Kidney (tissue), 14 donors: ENCODE results near the gene SYNGAP1. TPM values are rescaled to one million over a fixed set of nuclear protein-coding genes. Genes with fewer than 3 reads are reported as not detected.

Experiments
- DNase-seq, 5 donors: peaks; one replicate each; pipeline ENCODE4 v3.0.0-alpha.2; 2013 to 2020
- FAIRE-seq: peaks from 2 replicates; lab custom pipeline; 2012; peaks lifted over from hg19 to GRCh38; lab: Jason Lieb, UNC
- H3K27ac ChIP-seq, 2 donors: one replicate each; pipeline ENCODE4 v1.7.0; 2013; ENCODE audit warnings: low read depth in 2 of 2, low read length in 2 of 2, inconsistent platforms in 1 of 2
- H3K27me3 ChIP-seq: one replicate; pipeline ENCODE4 v1.7.1; 2013; ENCODE audit warnings: low read length, inconsistent platforms; ENCODE audit not compliant: control insufficient read depth, insufficient read depth
- H3K36me3 ChIP-seq, 3 donors: one replicate each; pipeline versions ENCODE4 v1.7.0 to v1.7.1; 2013; ENCODE audit warnings: low read length in 3 of 3, control low read depth in 1 of 3, inconsistent platforms in 1 of 3; ENCODE audit not compliant: insufficient read depth in 3 of 3, control insufficient read depth in 2 of 3
- H3K4me1 ChIP-seq, 3 donors: one replicate each; pipeline versions ENCODE4 v1.7.0 to v1.7.1; 2013; ENCODE audit warnings: low read length in 3 of 3, inconsistent platforms in 1 of 3, low read depth in 1 of 3; ENCODE audit not compliant: control insufficient read depth in 2 of 3, insufficient read depth in 2 of 3
- H3K4me3 ChIP-seq, 3 donors: one replicate each; pipeline versions ENCODE4 v1.7.0 to v1.8.1; 2013; ENCODE audit warnings: low read length in 3 of 3, control low read depth in 1 of 3, inconsistent platforms in 1 of 3
- H3K9ac ChIP-seq, 3 donors: one replicate each; pipeline versions ENCODE4 v1.7.0 to v1.7.1; 2013; ENCODE audit warnings: low read length in 3 of 3, control low read depth in 1 of 3, inconsistent platforms in 1 of 3
- H3K9me3 ChIP-seq, 3 donors: one replicate each; pipeline versions ENCODE4 v1.7.0 to v1.7.1; 2013; ENCODE audit warnings: low read length in 3 of 3, control low read depth in 1 of 3, inconsistent platforms in 1 of 3; ENCODE audit not compliant: control insufficient read depth in 2 of 3, insufficient read depth in 1 of 3
- intact Hi-C: fragments of 100-400 bp; cut with DNase I; formaldehyde crosslinking; loops from one replicate; pipeline ENCODE4 v1.11.1; 2022
- polyA plus RNA-seq: library from polyadenylated mRNA; stranded (reverse); fragments of 350-450 nt; fragmentation: Illumina TruSeq; extraction: RNeasy Lipid Tissue Mini Kit (QIAGEN cat#74804); gene quantifications from one replicate; pipeline ENCODE4 v1.2.3, GENCODE V29; 2014; ENCODE audit warnings: low read depth, low replicate concordance; ENCODE audit not compliant: insufficient read depth
- total RNA-seq: library from RNA; stranded (reverse); fragmentation: NEBNext Ultra II Directional; extraction: Animal tissue kit (Norgen Biotek cat#: 25700); gene quantifications from one replicate; pipeline ENCODE4 v1.2.1, GENCODE V29; 2021
- TF ChIP-seq, protein P1 (sequence below): IDR thresholded peaks from 3 replicates; pipeline ENCODE4 v1.5.1; 2012; ENCODE audit warnings: mild to moderate bottlenecking, moderate library complexity, borderline replicate concordance; ENCODE audit not compliant: insufficient read depth; ENCODE audit errors: extremely low read depth
- donor health status: control.
- donor health status: control.
- donor health status: control.
- donor health status: control.
- donor health status: control.
- donor health status: DM: yes; HTN: yes; CAD: no.
- donor health status: Normal renal cell carcinoma (clear cell type).

The SYNGAP1 gene
- total and polyA plus RNA-seq, 2 donors from 2014 or later = 2.7 to 17.8 TPM

GRCh38 chr6:33380272-33380981 is 39.4 kb upstream of the SYNGAP1 start:
- TF ChIP-seq, protein P1, sequence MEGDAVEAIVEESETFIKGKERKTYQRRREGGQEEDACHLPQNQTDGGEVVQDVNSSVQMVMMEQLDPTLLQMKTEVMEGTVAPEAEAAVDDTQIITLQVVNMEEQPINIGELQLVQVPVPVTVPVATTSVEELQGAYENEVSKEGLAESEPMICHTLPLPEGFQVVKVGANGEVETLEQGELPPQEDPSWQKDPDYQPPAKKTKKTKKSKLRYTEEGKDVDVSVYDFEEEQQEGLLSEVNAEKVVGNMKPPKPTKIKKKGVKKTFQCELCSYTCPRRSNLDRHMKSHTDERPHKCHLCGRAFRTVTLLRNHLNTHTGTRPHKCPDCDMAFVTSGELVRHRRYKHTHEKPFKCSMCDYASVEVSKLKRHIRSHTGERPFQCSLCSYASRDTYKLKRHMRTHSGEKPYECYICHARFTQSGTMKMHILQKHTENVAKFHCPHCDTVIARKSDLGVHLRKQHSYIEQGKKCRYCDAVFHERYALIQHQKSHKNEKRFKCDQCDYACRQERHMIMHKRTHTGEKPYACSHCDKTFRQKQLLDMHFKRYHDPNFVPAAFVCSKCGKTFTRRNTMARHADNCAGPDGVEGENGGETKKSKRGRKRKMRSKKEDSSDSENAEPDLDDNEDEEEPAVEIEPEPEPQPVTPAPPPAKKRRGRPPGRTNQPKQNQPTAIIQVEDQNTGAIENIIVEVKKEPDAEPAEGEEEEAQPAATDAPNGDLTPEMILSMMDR = no peak
- no peak overlapping the region for H3K27ac ChIP-seq
- intact Hi-C loops = no loop called here

DNA sequence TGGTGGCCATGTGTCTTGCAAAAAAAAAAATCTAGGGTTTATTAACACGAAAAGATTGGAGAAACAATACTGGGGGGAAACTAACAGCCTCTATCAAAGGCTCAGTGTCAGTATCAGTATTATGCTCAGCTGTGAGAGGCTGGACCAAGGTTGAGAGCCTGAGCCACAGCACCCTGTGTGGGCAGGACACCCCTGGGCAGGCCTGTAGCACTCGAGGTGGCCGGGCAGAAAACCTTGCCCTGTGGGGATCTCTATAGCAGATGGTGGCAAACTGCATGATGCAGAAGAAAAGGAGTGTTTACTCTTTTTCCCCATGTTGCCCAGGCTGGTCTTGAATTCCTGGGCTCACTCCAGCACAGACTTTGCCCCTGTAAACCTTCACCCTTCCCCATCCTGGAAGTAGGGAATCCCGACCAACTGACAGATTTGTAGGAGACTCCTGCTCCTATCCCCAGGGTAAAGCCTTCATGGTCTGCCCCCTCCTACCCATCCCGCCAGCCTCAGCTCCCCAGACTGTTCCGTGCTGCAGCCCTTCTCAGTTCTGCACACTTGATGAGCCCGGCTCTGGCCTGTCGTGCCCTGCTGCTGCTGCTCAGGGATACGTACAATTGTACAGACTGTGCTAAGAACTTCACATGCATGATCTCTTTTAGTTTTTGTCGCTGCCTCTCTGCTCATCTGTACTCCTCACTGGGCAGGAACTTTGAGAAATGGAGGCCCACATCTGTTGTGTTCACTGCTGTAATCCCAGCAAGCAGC is 36.3 kb upstream of the SYNGAP1 start:
- TF ChIP-seq, protein P1 = no peak
- DNase-seq (no peak), FAIRE-seq (no peak)
- no peaks in the 10 kb centered on the region for H3K4me1 ChIP-seq
- intact Hi-C loops = no loop called here
- H3K36me3 ChIP-seq = no peaks in the 10 kb centered on the region
- no peak overlapping the region for H3K27ac ChIP-seq
- no peak overlapping the region for H3K4me3 ChIP-seq
- no peaks in the 10 kb centered on the region for H3K9me3 ChIP-seq
- no peaks in the 10 kb centered on the region for H3K27me3 ChIP-seq
- H3K9ac ChIP-seq = no peak overlapping the region

More at GRCh38 chr6:33380272-33380981, 39.4 kb upstream of the SYNGAP1 start:
- no peak for FAIRE-seq
- Histone ChIP-seq H3K9me3 (no peaks in the 10 kb centered on the region), H3K27me3 (no peaks in the 10 kb centered on the region), H3K4me1 (no peaks in the 10 kb centered on the region), H3K4me3 (no peak overlapping the region), H3K36me3 (no peaks in the 10 kb centered on the region), H3K9ac (no peak overlapping the region)
- DNase-seq = no peak

DNA sequence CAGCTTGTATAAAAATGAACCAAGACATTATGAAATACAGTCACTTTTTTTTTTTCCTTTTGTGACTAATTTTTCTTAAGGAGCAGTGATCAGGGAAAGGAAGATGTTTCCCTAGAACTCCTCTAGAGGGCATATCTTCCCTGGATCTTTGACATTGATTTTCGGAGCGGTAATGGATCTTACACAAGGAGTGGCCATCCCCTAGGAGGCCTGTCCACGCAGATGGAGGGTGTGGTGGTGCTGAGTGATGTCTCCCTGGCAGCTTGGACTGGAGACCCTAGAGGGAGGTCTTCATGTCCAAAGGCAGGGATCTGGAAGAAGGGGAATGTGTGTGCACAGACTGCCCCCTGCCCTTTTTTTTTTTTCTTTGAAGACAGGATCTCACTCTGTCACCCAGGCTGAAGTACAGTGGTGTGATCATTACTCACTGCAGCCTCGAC is 35.3 kb upstream of the SYNGAP1 start:
- no peaks in the 10 kb centered on the region for H3K27me3 ChIP-seq
- DNase-seq (no peak), FAIRE-seq (no peak)
- H3K27ac ChIP-seq = no peak overlapping the region
- intact Hi-C loops = no loop called here
- no peaks in the 10 kb centered on the region for H3K36me3 ChIP-seq
- no peak overlapping the region for H3K4me3 ChIP-seq
- TF ChIP-seq, protein P1 = no peak
- H3K9ac ChIP-seq = no peak overlapping the region
- H3K9me3 ChIP-seq = no peaks in the 10 kb centered on the region
- H3K4me1 ChIP-seq = no peaks in the 10 kb centered on the region
